Lung microvascular endothelial cell (primary cell): Measurements from ENCODE around the gene SLC17A2. TPM values are rescaled to one million over a fixed set of nuclear protein-coding genes. Genes with fewer than 3 reads are reported as not detected.
"Not testable (repeated sequence)": the region's sequence is repeated elsewhere in the genome, so short reads cannot be mapped to it uniquely, and the experiment has no call there.

ENCODE experiments used
- DNase-seq, 2 donors: peaks; one replicate each; pipeline versions ENCODE4 v3.0.0 to v3.0.0-alpha.2; 2010; ENCODE audit warnings: low read depth in 2 of 2
- total RNA-seq: library from RNA; depleted of rRNA; stranded (reverse); fragments of >200 nt; gene quantifications from 2 replicates; pipeline ENCODE4 v1.2.1, GENCODE V29; 2014

The SLC17A2 gene
- total RNA-seq, 1 donor from 2014 or later: not detected

DNA sequence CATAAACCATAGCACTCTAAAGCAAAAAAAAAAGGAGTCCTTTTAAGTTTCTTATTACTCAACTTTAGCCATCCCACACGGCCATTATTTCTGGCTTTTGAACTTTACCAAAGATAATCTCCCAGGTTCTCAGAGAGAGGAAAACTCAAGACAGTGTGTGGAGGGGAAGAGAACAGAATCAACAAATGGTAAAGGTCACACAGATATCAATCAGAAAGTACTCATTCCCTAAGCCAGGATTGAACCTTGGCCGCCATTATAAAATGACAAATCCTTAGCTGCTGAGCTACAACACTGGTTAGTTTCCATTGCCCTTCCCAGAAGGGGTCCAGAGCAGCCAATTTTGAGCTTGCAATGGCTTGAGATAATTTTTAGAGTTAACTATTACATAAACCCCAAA lies 22.0 kb upstream of the SLC17A2 start:
- DNase-seq: no peak

GRCh38 chr6:25951296-25952032 lies 21.0 kb upstream of the SLC17A2 start:
- DNase-seq: no peak

GRCh38 chr6:25950297-25950696 lies 19.8 kb upstream of the SLC17A2 start:
- DNase-seq: no peak

DNA sequence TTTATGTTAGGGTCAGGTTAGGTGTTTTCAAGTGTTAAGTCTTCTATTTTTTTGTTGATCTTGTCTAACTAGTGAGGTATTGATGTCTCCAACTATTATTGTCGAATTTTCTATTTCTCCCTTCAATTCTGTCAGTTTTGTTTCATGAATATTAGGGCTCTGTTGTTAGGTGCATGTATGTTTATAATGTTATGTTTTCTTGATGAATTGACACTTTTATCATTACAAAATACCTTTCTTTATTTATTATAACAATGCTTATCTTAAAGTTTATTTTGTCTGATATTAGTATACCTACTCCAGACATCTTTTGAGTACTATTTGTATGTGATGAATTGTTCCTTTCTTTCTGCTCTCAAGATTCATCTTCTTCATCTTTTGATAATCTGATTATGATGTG lies 19.2 kb upstream of the SLC17A2 start:
- DNase-seq: no peak

- DNase-seq: not testable (repeated sequence)
Measured at GRCh38 chr6:25947492-25947891, 17.0 kb upstream of the SLC17A2 start.

GRCh38 chr6:25946631-25947030 lies 16.1 kb upstream of the SLC17A2 start:
- no peak for DNase-seq

GRCh38 chr6:25945738-25946137 lies 15.2 kb upstream of the SLC17A2 start:
- not testable (repeated sequence) for DNase-seq

- no peak for DNase-seq
Measured at GRCh38 chr6:25944688-25945574, 14.4 kb upstream of the SLC17A2 start.

DNA sequence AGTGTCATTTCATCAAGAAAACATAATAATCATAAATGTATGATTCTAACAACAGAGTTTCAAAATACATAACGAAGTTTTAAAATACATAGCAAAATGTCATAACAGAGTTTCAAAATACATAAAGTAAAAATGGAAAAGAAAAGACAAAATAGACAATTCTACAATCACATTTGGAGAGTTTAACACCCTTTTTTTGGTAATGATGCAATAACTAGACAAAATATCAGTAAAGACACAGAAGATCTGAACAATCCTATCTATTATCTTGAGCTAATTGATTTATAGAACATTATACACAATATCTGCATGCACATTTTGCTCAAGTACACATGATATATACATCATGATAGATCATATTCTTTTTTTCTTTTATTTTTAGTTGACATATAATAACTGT lies 13.4 kb upstream of the SLC17A2 start:
- no peak for DNase-seq

DNA sequence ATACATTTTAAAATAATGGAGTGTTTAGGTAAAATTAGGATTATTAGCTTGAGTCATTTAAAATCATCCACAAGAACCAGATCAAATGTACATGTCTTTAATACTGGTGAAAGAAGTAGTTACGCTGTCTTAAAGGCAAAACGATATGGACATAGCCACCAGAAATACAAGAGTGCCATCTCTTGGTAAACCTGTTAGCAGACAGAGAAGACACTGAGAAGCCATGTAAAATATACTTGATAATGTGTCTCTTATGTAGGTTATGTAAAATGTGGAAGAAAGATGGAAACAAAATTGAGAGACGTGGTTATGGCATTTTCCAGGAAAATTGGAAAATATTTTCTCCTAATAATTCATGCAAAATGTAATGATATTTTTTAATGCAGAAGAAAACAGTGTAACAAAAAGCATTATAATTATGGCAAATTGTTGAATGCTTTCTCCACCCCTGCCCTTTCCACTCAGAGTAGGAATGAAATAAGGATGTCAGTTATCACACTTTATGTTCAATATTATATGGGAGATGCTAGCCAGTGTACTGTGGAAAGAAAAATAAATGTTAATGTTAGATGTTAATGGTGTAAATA lies 12.2 kb upstream of the SLC17A2 start:
- DNase-seq: peak; percentile 57 to 60

DNA sequence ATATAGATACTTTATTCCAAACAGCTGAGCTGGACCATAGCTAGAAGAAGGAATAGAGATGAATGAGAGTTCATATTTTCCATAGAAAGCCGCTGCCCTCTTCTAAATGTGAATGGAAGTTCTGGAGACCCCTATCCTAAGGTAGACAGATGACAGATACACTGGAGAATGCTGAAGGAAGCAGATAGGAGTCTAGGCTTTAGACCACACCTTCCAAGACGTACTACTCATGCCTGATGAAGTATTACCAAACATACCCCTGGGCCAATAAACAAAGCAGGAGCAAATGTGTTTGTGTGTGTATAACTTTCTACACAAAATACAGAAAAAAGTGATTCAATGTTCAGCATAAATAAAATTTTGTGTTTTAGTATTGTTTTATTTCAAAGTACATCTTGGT lies 9.1 kb upstream of the SLC17A2 start:
- no peak for DNase-seq

DNA sequence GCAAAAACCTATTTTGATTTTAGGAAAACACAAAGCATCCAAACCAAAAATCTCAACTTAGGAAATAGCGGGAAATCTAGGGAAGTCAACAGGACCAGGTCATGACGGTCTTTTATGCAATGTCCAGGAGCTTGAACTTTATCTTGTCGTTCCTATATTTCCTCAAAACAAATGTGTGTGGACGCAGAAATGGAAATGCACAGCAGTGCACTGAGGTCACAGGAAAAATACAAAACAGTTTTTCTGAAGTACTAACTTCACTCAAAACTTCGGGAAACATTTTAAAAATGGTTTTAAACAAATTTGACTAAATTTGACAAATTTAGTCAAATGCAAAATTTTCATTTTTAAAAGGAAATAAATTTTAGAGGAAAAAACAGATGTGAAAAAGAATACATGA lies 5.5 kb upstream of the SLC17A2 start:
- no peak for DNase-seq

DNA sequence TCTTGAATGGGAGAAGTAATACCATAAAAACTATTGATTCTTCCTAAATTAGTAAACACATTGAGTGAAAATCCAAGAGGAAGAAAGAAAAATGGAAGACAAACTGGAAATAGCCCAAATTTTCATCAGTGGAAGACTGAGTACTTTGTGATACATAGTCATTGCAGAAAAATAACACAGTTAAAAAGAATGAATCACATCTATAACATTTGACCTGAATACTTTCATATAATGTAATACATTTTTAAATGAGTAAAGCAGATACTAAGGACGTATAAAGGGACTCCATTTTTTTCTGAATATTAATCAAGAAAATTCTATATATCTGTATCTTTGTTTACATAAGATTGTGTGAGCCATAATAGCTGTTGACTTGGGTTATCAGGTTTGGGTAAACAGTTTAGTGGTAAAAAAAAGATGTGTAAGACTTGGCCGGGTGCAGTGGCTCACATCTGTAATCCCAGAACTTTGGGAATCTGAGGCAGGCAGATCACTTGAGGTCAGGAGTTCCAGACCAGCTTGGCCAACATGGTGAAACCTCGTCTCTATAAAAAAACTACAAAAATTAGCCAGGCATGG lies 4.3 kb upstream of the SLC17A2 start:
- DNase-seq: no peak

GRCh38 chr6:25934156-25934555 lies 3.7 kb upstream of the SLC17A2 start:
- DNase-seq: no peak

- DNase-seq: no peak
Measured at GRCh38 chr6:25931411-25931709, 869 bp upstream of the SLC17A2 start.

- DNase-seq: not testable (repeated sequence)
Measured at GRCh38 chr6:25929785-25930184, 706 bp downstream of the SLC17A2 start.

- DNase-seq: no peak
Measured at GRCh38 chr6:25928562-25929324, 1.7 kb downstream of the SLC17A2 start.

GRCh38 chr6:25927756-25928216 lies 2.7 kb downstream of the SLC17A2 start:
- no peak for DNase-seq

DNA sequence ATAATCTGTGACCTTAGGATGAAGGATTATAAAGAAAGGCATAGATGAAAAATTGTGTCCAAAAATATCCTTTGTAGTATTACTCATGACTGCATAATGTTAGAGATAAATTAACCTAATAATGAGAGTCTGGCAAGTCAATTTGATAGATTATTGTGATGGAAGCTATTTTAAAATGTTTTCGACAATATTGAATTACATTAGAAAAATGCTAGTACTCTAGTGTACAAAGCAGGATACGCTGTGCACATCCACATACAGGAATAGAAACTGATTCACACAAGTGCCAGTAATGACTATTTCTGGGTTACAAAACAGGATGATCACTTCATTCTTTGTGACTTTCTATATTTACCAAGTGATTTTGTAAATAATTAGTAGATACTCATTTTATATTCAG lies 3.3 kb downstream of the SLC17A2 start:
- DNase-seq: no peak

DNA sequence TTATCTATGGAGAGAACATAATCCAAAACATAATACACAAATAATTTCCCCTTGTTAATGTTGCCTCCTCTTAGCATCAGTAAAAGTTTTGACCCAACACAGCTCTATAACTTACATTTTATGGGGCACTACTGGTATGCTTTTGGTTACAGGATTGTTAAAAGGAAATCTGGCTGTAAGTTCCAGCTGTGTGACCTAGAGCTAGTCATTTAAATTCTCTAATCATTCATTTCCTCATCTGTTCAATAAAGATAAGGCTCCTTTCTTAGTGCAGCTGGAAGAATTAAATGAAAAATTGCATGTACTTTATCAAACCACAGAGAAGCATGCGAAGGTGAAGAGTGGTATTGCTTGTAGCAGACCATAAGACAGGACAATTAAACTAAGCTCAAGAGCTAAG lies 4.6 kb downstream of the SLC17A2 start:
- DNase-seq: no peak

GRCh38 chr6:25922301-25922700 lies 8.2 kb downstream of the SLC17A2 start:
- DNase-seq: no peak
